Activated T-helper 9 cell treated with anti-CD3 and anti-CD28 coated beads, Interleukin-2, amount 50 U/mL, for 16 hours (primary cell): Measurements from ENCODE around the gene SLCO3A1.

Source experiments
- DNase-seq: peaks from one replicate; pipeline ENCODE4 v3.0.0-alpha.2; 2020; ENCODE audit warnings: low read depth

Gene SLCO3A1

GRCh38 chr15:91882858-91883586, 29.5 kb downstream of the SLCO3A1 start:
- DNase-seq: no peak

DNA sequence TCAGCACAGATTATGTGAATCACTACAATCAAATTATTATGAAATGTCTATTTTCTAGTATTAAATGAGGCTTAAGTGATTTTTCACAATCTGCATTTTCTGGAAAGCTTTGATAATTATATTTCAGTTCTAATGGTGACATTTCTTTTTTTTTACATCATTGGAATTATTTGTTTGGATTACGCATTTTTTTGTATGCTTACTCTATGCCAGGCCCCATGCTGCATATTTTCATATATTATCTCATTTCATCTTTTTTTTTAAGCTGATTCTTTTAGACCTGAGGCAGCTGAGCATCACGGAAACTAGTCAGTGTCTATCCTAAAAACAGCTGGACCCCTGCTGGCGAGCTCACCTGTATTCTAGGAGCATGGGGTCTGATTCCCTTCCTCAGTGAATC, 31.1 kb downstream of the SLCO3A1 start:
- no peak for DNase-seq

GRCh38 chr15:91885054-91885453, 31.5 kb downstream of the SLCO3A1 start:
- no peak for DNase-seq

DNA sequence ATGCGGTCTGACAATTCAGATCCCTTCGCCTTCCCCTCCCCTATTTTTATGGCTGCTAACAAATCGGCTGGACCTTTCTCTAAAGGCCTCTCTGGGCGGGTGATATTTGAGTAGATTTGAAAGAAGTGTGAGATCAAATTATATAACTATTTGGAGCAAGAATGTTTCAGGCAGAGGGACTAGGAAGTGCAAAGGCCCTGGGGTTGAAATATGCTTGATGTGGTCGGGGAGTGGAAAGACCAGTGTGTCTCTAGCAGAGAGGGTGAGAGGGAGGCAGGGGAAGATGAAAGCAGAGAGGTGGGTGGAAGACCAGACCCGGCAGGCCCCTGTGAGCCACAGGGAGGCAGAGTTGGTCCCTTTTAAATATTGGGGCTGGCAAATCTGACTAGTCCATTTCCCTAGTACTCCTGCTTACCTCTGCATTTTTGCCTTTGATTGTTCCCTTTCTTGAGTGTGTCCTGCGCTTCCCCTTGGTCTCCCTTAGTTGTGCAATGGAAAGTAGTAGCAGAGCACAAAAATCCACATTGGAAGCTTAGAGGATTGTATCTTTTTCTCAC, 32.3 kb downstream of the SLCO3A1 start:
- no peak for DNase-seq

GRCh38 chr15:91886878-91887277, 33.4 kb downstream of the SLCO3A1 start:
- DNase-seq: no peak

GRCh38 chr15:91887321-91887720, 33.8 kb downstream of the SLCO3A1 start:
- no peak for DNase-seq

- DNase-seq: no peak
Measured at GRCh38 chr15:91887921-91888373, 34.4 kb downstream of the SLCO3A1 start.

DNA sequence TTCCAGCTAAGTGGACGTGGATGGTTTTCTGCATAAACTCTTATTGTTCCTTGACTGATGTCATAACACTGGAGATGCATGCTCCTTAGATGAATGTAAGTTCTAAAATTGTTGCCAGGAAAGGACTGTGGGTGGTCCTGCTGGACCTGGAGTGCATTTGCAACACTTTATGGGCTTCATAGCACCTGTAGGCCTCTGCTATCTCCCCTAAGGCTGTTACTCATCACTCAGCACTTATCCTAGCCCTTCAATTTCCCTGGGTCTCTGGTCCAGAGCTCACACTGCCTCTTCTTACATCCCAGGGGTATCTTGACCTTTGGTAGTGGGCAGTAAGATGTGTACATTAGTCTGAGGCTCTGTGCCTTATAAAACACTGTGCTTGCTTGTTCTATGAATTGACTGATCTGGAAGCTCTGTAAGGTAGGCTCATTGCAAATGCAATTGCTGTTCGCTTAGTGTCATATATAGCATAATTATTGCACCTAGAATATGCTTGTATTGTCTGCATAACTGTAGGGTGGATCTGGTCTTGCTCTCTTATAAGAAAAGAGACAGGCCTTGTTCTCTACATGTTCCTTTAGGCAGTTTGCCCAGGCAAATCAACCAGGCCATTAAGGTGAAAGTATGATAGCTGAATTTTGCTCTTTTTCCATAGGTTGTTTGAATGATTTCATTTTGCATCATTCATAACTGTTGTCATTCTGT, 35.8 kb downstream of the SLCO3A1 start:
- no peak for DNase-seq

GRCh38 chr15:91890614-91891013, 37.1 kb downstream of the SLCO3A1 start:
- DNase-seq: no peak

DNA sequence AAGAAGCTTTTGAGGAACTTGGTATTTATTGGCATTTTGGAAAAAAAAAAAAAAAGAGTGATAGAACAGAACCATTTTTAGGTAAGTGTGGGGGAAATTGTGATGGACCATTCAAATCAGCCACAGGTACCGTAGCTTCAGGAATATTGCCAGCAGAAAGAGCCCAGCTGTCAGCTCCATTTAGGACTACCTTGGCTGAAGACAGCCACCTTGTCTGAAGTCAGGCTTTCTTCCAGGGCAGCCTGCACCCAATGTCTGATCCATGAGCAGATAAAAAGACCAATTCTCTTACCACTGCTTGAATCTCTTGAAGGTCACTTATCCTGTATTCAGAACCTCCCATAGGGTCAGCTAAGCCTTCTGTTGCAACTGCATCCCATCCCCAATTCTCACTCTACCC, 37.6 kb downstream of the SLCO3A1 start:
- no peak for DNase-seq

GRCh38 chr15:91891788-91892345, 38.4 kb downstream of the SLCO3A1 start:
- no peak for DNase-seq

DNA sequence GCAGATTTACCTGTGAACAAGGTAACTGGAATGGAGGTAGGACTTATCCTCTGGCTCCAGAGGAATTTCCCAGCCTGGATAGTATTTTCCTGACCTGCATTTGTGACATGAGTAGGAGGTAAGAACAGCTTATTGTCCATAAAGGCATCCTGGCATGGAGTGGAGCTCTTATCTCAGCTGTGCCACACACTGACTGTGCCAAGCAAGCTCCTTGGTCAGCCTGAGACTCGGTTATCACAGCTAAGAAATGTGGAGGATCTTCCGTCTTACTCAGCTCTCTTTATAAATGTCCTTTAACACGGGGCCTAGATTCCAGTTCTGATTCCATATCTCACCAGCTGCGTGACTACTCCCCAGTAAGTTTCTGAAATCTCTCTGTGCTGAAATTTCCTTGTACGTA, 38.9 kb downstream of the SLCO3A1 start:
- no peak for DNase-seq

GRCh38 chr15:91894606-91895005, 41.1 kb downstream of the SLCO3A1 start:
- no peak for DNase-seq

DNA sequence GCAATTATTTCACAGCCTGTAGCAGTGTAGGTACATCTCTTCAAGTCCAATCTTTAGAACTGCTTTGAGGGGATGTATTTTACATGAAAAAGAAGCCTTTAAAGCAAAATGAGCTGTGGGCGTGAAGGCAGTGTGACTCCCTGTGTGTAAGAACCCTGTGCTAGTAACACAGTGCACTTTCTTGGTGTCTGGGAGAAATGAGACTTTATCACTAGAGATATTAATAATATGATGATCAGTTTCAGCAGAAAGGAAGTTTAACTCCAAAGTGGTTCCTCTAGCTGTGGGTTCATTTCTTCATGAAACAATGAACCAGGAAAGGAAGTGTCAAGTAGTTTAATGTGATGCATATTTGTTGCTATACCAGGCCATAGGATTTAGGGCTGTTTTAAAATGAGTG, 41.5 kb downstream of the SLCO3A1 start:
- DNase-seq: no peak

DNA sequence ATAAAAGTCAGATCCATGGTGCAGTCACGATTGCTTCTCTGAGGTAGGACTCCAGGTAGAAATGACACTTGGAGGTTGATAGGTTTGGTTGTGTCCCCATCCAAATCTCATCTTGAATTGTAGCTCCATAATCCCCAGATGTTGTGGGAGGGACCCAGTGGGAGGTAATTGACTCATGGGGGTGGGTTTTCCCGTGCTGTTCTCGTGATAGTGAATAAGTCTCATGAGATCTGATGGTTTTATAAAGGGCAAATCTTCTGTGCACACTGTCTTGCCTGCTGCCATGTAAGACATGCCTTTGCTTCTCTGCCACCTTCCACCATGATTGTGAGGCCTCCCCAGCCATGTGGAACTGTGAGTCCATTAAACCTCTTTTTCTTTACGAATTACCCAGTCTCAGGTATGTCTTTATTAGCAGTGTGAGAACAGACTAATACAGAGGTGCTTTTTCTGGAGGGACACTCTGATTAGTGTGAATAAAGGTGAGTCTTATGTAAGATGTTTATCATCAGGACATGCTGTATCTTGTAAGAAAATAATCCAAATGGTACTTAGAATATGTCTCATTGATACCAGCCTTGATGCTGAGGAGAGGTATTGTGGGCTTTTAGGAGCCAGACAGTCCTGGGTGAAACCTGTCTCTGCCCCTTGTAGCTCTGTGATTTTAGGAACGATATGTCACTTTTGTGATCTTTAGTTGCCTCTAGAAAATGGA, 43.0 kb downstream of the SLCO3A1 start:
- DNase-seq: no peak

GRCh38 chr15:91897585-91898372, 44.3 kb downstream of the SLCO3A1 start:
- DNase-seq: no peak

DNA sequence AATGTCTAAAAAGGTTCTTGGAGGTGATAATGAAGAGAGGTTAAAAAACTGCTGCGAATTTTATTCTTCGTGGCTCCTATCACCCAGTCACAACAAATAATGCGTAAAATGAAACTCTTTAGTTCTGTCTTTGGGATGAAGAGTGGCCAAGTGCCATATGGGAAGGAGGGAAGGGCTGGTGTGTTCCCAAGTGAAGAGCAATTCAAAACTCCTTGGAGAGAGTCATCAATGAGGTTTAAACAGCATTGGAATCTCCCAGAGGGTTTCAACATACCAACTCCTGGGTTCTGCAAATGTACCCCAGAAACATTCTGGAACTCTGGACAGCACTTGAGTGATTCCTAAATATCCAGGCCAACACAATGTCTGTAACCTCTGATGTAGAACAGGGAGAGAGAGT, 45.3 kb downstream of the SLCO3A1 start:
- DNase-seq: no peak

GRCh38 chr15:91904942-91905341, 51.4 kb downstream of the SLCO3A1 start:
- DNase-seq: no peak

GRCh38 chr15:91908391-91908790, 54.9 kb downstream of the SLCO3A1 start:
- no peak for DNase-seq

DNA sequence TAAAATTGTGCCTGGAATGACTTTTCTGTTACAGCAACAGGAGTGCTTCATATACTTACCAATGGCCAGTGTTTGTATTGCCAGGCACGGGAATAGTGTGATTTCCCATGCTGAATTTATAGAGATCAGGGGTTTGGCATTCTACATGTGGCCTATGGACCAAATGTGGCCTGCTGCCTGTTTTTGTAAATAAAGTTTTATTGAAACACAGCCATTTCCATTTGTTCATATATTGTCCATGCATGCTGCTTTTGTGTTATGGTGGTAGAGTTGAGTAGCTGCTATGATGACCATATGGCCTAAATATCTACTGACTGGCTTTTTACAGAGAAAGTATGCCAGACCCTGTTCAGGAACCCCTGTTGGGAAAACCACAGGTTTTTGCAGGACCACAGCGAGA, 55.6 kb downstream of the SLCO3A1 start:
- no peak for DNase-seq

- DNase-seq: no peak
Measured at GRCh38 chr15:91909574-91909973, 56.1 kb downstream of the SLCO3A1 start.

DNA sequence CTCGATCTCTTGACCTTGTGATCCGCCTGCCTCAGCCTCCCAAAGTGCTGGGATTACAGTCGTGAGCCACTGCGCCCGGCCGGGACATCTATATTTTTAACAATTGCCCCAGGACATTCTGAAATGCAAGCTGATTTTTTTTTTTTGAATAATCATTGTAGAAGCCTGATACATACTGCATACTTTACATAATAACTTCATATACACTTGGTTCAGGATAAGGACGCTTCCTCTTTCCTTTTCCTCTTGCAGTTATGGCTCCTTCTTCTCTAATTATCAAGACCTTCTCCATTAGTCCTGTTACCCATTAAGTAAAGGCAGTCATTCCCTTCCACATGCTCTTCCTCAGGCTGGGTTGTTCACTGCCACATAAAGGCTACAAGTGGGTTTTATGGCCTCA, 58.3 kb downstream of the SLCO3A1 start:
- no peak for DNase-seq
